GM10266 (cell line): ENCODE data around the gene HGD.
"Not testable (repeated sequence)": the region's sequence is repeated elsewhere in the genome, so short reads cannot be mapped to it uniquely, and the experiment has no call there.

Experiments used
- DNase-seq: peaks from one replicate; pipeline ENCODE4 v3.0.0; 2012; ENCODE audit errors: extremely low spot score
- TF ChIP-seq, protein P1 (sequence below): IDR thresholded peaks from 2 replicates; pipeline ENCODE4 v1.5.1; 2012; ENCODE audit warnings: mild to moderate bottlenecking, low read depth; ENCODE audit not compliant: control insufficient read depth, insufficient read depth; ENCODE audit errors: missing control alignments

HGD gene

DNA sequence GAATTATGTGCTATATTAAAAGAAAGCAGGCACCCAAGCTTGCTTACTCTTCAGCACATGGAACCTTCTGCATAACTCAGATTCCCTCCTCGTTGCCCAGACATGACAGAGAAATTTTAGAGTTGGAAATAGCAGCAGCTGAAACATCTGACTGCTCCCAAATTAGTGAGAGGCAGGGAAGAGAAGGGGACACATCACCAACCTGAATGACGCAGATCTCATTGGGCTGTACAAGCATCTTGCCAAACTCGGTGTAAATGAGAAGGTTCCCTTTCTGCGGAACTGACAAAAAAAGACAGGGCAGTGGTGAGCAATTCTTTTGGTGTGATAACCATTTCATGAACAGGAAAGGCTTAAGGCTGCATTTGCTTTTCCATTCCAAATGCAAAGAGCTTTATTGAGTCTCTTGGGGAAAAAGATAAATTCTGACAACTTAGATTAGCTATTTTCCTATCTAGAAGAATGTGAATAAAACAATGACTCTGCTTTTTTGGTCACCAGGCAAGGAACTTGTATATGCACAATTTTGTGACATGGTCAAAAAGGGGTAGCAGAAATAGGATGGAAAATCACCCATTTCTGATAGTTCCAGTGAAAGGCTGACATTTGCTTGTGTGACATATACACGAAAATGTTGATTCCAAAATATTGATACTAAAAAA, 35.1 kb downstream of the HGD start:
- TF ChIP-seq, protein P1, sequence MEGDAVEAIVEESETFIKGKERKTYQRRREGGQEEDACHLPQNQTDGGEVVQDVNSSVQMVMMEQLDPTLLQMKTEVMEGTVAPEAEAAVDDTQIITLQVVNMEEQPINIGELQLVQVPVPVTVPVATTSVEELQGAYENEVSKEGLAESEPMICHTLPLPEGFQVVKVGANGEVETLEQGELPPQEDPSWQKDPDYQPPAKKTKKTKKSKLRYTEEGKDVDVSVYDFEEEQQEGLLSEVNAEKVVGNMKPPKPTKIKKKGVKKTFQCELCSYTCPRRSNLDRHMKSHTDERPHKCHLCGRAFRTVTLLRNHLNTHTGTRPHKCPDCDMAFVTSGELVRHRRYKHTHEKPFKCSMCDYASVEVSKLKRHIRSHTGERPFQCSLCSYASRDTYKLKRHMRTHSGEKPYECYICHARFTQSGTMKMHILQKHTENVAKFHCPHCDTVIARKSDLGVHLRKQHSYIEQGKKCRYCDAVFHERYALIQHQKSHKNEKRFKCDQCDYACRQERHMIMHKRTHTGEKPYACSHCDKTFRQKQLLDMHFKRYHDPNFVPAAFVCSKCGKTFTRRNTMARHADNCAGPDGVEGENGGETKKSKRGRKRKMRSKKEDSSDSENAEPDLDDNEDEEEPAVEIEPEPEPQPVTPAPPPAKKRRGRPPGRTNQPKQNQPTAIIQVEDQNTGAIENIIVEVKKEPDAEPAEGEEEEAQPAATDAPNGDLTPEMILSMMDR, result no peak
- DNase-seq, result no peak

DNA sequence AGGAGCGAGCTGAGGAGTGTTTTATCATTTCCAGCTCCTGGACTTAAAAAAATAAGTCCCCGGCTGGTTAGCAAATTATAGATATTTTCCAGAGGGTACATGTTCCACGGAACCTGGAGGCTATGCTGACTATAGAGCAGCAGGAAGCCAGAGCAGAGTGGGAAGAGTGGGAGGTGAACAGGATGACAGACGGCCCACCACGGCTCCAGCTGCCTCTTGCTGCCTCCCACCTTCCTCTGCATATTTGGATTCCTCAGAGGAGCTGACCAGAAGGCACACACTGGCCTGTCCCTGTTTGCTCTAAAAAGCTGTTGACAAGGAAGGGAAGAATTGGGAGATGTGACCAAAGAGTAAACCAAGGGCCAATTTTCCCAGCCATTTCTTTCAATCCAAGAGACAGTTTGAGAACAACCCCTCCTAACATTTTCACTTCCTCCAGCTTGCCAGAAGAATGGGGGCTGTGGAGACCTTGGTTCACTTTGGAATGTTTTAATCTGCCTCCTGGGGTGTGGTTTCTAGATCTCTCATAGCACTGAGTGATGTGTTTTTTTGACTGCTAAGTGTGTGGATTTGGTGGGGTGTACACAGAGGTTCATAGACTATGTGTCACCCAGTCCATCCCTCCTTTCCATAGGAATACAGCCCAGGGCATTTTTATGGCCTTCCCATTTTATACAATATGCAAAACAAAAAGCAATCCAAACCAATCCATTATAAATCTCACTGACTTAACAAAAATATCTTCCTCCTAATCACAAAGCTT, 36.8 kb downstream of the HGD start:
- TF ChIP-seq, protein P1, result no peak
- no peak for DNase-seq

DNA sequence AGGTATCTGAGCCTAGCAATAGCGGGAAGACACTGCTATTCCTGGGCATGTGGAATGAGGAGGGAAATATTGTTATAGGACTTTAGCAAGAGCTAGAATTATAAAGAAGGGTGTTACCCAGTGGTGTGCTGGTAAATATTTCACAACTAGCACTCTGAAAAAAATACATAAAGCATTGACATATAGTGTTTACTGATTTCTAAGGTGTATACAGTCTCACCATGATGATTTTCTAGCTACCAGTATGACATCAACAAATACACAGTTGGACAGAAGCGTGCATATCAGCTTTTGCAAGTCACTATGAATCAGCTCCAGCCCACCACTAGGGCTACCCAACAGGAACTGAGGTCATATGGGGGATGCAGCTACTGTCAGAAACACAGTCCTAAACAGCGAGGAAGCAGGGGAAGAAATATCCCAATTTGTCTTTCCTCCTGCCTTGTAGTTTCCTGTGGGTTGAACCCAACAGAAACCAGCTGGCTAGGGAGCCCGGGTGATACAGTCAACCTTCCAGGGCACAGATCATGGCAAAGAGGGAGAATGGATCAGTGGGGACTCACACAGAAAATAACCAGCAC, 39.6 kb downstream of the HGD start:
- DNase-seq, result no peak
- TF ChIP-seq, protein P1, result no peak

DNA sequence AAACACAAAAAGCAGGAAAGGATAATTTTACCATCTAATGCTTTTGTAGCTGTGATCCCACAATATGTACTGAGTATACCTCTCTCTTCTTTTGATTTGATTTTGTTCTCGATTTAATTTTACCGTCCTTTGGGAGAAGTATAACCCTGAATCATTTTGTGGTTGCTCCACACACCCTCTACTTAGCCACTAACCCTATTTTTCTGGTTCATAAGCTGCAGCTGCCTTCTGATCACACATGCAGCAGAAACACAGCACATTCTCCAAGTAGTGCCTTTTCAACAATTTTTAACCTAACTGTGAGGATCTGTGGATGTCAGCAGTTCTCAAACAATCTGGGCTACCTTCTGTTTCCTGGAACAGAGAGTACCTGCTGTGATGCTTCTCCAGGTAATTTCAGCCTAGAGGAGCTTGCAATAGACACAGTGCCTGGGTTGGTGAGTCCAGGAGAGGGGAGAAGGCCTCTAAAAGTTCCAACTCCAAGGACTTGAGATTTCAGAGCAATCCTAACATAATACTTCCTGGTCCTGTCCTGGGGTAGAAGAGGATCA, 40.3 kb downstream of the HGD start:
- DNase-seq, result no peak
- TF ChIP-seq, protein P1, result no peak

DNA sequence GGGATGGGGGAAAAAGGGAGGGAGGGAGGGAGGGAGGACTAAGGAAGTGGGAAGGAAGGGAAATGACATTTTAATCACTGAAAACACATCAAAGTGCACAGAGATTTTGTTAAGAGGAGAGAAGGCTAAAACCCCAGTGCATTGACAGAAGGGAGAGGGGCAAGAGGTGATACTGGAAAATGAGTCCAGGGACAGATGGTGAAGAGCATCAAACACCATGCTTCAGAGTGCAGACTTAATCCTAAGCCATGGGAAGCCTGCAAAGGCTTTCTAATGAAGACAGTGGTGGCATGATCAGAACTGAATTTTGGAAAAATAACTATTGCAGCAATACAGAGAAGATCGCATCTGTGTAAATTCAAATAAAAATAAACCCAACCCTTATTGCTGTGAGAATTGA, 41.8 kb downstream of the HGD start:
- TF ChIP-seq, protein P1, result no peak

DNA sequence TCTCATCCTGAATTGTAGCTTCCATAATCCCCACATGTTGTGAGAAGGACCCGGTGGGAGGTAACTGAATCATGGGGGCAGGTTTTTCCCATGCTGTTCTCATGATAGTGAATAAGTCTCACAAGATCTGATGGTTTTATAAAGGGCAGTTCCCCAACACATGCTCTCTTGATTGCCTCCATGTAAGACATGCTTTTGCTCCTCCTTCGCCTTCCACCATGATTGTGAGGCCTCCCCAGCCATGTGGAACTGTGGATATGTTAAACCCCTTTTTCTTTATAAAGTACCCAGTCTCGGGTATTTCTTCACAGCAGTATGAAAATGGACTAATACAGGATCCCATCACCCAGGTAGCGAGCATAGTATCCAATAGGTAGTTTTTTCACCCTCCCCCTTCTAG, 43.2 kb downstream of the HGD start:
- not testable (repeated sequence) for DNase-seq

More for the DNA sequence above, 41.8 kb downstream of the HGD start:
- no peak for DNase-seq

DNA sequence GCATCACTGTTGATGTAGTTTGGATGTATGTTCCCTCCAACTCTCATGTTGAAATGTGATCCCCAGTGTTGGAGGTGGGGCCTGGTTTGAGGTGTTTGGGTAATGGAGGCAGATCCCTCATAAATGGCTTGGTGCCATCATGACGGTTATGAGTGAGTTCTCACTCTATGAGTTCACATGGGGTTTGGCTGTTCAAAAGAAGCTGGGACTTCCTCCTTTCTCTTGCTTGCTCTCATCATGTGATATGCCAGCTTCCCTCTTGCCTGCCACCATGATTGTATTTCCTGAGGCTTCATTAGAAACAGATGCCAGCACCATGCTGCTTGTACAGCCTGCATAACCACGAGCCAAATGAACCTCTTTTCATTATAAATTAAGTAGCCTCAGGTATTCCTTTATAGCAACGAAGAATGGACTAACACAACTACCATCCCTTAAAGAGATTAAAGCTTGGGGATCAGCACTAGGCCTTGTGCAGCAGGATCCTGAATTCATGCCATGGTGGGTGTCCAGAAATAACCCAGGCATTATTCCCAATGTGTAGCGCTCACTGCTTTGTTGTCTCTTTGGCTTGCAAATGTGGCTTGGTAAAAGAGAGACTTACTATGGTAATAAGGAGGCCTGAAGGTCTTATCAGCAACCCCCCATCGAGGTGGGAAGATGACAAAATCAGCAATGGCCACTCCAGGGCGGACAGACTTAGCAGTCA, 44.0 kb downstream of the HGD start:
- TF ChIP-seq, protein P1, result no peak
- no peak for DNase-seq
